HEK293 (cell line): ENCODE data around the gene JPH4.

Experiments used
- MZF1 ChIP-seq: fragments of 450-650 bp; formaldehyde crosslinking; IDR thresholded peaks from 2 replicates; pipeline ENCODE4 v1.5.1; 2017; ENCODE audit warnings: missing biosample characterization, missing genetic modification characterization, borderline replicate concordance
- PRDM2 ChIP-seq: fragments of 450-650 bp; formaldehyde crosslinking; IDR thresholded peaks from 2 replicates; pipeline ENCODE4 v1.5.1; 2016; ENCODE audit warnings: missing biosample characterization, missing genetic modification characterization, borderline replicate concordance
- TCF7L2 ChIP-seq: IDR thresholded peaks from 2 replicates; pipeline ENCODE4 v1.6.1; 2011; ENCODE audit warnings: low read depth, mild to moderate bottlenecking, inconsistent platforms, low read length, moderate library complexity, borderline replicate concordance
- ZNF175 ChIP-seq: fragments of 450-650 bp; formaldehyde crosslinking; IDR thresholded peaks from 2 replicates; pipeline ENCODE4 v1.5.1; 2016; ENCODE audit warnings: missing biosample characterization, missing genetic modification characterization
- ZNF274 ChIP-seq, 2 experiments: fragments of 200-500 bp in 1 of 2; fragments of 450-650 bp in 1 of 2; sonication (Bioruptor generic) in 1 of 2; formaldehyde crosslinking in 1 of 2; IDR thresholded peaks; 2 replicates each; pipeline versions ENCODE4 v1.5.1 to v1.6.1; 2014 to 2016; ENCODE audit warnings: borderline replicate concordance in 1 of 2, inconsistent platforms in 1 of 2, low read length in 1 of 2, missing biosample characterization in 1 of 2, missing genetic modification characterization in 1 of 2
- ZNF473 ChIP-seq: fragments of 450-650 bp; formaldehyde crosslinking; IDR thresholded peaks from 2 replicates; pipeline ENCODE4 v1.5.1; 2017; ENCODE audit warnings: missing biosample characterization, missing genetic modification characterization
- ZNF48 ChIP-seq: fragments of 450-650 bp; formaldehyde crosslinking; IDR thresholded peaks from 2 replicates; pipeline ENCODE4 v1.5.1; 2016; ENCODE audit warnings: missing biosample characterization, missing genetic modification characterization
- ZNF514 ChIP-seq: fragments of 450-650 bp; formaldehyde crosslinking; IDR thresholded peaks from 2 replicates; pipeline ENCODE4 v1.5.1; 2016; ENCODE audit warnings: missing biosample characterization, missing genetic modification characterization
- ZNF548 ChIP-seq: fragments of 450-650 bp; formaldehyde crosslinking; IDR thresholded peaks from 2 replicates; pipeline ENCODE4 v1.5.1; 2016; ENCODE audit warnings: missing biosample characterization, missing genetic modification characterization
- ZNF768 ChIP-seq: fragments of 450-650 bp; formaldehyde crosslinking; IDR thresholded peaks from 2 replicates; pipeline ENCODE4 v1.5.1; 2018; ENCODE audit warnings: missing biosample characterization, mild to moderate bottlenecking, missing genetic modification characterization
- ZNF785 ChIP-seq: fragments of 450-650 bp; formaldehyde crosslinking; IDR thresholded peaks from 2 replicates; pipeline ENCODE4 v1.5.1; 2016; ENCODE audit warnings: missing biosample characterization, missing genetic modification characterization
- ZNF791 ChIP-seq: fragments of 450-650 bp; formaldehyde crosslinking; IDR thresholded peaks from 2 replicates; pipeline ENCODE4 v1.5.1; 2016; ENCODE audit warnings: missing biosample characterization, missing genetic modification characterization
- TF ChIP-seq, protein P1 (sequence below): fragments of 450-650 bp; formaldehyde crosslinking; IDR thresholded peaks from 2 replicates; pipeline ENCODE4 v1.5.1; 2016; ENCODE audit warnings: missing biosample characterization, missing genetic modification characterization
- TF ChIP-seq, protein P2 (sequence below): fragments of 450-650 bp; formaldehyde crosslinking; IDR thresholded peaks from 2 replicates; pipeline ENCODE4 v1.5.1; 2016; ENCODE audit warnings: missing biosample characterization, missing genetic modification characterization

- TF ChIP-seq ZNF785 (tag by site-specific recombination) (no peak), ZNF48 (tag by site-specific recombination) (no peak), TCF7L2 (no peak), PRDM2 (tag by site-specific recombination) (no peak), ZNF548 (tag by site-specific recombination) (no peak), ZNF768 (tag by site-specific recombination) (no peak), ZNF473 (tag by site-specific recombination) (no peak), ZNF791 (tag by site-specific recombination) (no peak), MZF1 (tag by site-specific recombination) (no peak), ZNF274 (IDR thresholded peaks at IDR 0.05; ENCODE audit: low read length) (no peak), ZNF274 (tag by site-specific recombination; IDR thresholded peaks at IDR 0.05; ENCODE audit: borderline replicate concordance) (no peak), ZNF175 (tag by site-specific recombination) (no peak), ZNF514 (tag by site-specific recombination) (no peak)
- TF ChIP-seq, protein P1, sequence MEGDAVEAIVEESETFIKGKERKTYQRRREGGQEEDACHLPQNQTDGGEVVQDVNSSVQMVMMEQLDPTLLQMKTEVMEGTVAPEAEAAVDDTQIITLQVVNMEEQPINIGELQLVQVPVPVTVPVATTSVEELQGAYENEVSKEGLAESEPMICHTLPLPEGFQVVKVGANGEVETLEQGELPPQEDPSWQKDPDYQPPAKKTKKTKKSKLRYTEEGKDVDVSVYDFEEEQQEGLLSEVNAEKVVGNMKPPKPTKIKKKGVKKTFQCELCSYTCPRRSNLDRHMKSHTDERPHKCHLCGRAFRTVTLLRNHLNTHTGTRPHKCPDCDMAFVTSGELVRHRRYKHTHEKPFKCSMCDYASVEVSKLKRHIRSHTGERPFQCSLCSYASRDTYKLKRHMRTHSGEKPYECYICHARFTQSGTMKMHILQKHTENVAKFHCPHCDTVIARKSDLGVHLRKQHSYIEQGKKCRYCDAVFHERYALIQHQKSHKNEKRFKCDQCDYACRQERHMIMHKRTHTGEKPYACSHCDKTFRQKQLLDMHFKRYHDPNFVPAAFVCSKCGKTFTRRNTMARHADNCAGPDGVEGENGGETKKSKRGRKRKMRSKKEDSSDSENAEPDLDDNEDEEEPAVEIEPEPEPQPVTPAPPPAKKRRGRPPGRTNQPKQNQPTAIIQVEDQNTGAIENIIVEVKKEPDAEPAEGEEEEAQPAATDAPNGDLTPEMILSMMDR (tag by site-specific recombination) = no peak
- TF ChIP-seq, protein P2, sequence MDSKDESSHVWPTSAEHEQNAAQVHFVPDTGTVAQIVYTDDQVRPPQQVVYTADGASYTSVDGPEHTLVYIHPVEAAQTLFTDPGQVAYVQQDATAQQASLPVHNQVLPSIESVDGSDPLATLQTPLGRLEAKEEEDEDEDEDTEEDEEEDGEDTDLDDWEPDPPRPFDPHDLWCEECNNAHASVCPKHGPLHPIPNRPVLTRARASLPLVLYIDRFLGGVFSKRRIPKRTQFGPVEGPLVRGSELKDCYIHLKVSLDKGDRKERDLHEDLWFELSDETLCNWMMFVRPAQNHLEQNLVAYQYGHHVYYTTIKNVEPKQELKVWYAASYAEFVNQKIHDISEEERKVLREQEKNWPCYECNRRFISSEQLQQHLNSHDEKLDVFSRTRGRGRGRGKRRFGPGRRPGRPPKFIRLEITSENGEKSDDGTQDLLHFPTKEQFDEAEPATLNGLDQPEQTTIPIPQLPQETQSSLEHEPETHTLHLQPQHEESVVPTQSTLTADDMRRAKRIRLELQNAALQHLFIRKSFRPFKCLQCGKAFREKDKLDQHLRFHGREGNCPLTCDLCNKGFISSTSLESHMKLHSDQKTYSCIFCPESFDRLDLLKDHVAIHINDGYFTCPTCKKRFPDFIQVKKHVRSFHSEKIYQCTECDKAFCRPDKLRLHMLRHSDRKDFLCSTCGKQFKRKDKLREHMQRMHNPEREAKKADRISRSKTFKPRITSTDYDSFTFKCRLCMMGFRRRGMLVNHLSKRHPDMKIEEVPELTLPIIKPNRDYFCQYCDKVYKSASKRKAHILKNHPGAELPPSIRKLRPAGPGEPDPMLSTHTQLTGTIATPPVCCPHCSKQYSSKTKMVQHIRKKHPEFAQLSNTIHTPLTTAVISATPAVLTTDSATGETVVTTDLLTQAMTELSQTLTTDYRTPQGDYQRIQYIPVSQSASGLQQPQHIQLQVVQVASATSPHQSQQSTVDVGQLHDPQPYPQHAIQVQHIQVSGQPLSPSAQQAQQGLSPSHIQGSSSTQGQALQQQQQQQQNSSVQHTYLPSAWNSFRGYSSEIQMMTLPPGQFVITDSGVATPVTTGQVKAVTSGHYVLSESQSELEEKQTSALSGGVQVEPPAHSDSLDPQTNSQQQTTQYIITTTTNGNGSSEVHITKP (tag by site-specific recombination) = no peak
These were observed 33.8 kb upstream of the JPH4 start for GRCh38 chr14:23612354-23612732.
